Eye (tissue), 1 donor: ENCODE results near the gene COL4A1.
A peak's percentile ranks its signal among the peaks of the same experiment; 100 is the strongest.

ENCODE experiments used
- DNase-seq: peaks from one replicate; pipeline ENCODE4 v3.0.0-alpha.2; 2015

COL4A1 gene

DNA sequence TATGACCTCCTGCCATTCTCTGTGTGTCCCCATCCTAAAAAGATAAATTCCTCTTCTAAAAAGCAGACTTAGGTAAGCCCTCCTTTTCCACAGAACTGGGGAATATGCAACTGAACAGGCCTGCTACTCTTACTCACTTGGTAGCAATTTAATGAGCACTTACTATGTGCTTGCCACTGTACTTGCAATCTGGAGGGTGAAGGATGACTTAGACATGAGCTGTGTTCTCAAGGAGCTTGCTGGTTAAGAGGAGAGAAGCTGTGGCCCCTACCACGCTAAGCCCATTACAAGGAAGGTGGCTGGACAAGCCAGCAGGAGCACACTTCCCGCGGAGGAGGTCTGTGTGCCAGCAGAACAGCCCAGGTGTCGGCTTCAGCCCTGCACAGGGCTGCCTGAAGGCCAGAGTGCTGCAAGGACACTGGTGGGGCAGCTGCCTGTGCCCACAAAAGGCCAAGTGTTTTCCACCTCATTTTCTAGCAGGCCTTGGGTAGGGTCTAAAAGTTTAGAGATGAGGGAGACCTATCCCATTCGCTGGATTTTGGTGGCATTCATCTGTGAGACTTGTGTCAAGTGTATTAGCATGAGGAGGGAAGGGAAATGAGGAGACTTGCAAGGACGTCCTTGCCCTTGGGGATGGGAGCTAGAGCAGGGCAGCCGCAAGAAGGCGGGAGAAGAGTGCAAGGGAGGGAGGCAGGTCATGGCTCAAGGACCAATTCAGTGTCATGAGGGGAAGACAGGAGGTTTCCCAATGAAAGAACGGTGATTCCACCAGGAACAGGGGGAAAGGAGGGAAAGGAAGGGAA lies 52.0 kb downstream of the COL4A1 start:
- DNase-seq = no peak

DNA sequence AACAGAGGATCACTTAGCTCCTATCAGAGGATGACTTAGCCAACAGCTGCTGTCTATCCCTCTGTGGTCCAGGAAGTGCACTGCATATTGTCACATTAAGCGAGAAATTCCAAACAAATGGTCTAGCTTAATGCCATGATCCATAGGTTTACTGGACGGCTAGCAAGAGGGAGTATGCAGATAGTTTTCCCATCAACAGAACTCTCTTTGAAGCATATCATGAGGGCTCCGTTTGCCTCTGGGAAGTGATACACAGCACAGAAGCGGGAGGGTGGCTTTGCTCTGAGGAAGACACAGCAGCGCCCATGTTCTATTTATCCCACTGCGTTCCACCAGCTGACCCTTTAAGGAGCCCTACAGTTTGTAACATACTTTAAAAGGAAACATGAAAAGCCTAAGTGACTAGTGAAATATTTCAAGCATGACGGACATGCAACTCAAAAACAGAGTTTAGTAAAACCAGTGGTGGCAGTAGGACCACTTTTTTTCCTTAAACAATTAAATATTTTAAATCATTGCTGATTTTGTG lies 52.7 kb downstream of the COL4A1 start:
- no peak for DNase-seq

DNA sequence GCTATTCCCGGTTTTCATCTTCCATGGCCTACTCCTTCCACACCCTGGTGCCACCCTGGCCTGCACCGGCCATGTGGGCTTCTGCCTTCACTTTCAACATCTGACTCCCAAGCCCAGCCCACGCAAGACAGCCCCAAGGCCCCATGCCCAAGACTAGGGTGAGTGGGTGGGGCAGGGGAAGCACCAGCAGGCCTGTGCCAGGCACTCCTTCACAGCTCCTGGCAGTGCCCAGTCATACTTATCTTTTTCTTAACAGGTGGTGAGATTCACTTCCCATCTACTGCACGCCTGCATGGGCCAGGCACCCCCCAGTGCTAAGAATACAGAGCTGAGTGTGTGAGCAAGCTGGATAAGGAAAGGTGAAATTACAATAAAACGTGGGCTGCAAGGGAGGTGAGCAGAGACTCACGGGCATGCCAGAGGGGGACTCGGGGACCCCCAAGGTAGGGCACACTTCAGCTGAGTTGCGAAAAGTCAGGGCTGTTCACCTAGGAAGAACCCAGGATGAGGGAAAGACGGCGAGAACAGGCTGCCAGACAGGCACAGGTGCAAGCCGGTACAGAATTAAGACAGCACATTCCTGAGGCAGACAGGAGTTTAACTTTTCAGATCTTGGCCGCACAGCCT lies 55.7 kb downstream of the COL4A1 start:
- DNase-seq = no peak

DNA sequence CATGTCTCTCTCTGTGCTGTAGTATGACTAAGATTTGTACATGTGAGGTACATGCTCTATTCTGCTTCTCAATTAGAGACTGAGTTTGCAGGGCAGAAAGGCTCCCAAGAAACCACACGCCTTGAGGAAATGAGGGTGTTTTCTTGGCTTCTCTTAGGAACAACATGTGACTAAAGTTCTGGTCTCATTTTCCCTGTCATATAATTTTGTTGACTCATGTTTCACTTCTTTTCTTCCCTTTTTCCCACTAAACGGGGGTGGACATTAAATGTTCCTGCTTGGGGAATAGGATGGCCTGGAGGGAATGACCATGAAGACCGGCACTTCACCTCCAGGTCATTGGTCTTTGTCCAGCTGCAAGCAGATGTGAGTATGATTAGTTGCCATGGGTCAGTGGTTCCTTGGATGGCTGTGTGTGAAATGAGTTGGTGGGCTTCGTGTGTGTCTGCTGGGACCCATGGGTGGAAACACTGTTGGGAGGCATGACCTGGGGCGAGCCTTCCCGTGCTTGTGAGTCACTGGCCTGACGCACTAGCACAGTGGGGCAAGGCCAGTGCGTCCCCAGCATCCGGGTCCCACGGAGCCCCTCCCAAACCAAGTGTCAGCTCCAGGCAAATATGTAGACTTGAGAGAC lies 56.6 kb downstream of the COL4A1 start:
- DNase-seq = no peak

DNA sequence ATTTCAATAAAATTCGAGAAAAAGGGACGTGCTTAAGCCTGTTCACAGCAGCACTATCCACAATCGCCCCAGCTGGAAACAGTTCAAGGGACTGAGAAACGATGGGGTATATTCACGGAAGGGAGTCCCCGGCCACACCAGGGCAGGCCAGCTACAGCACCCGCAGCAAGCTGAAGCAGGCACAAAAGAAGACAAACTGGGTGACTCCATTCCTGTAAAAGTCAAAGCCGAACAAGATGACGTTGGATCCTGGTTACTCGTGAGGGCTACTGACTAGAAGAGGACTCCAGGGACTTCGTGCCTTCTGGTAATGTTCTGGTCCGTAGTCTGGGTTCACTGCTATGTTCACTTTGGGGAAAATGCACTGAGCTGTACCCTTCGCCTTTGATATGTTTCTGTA lies 57.6 kb downstream of the COL4A1 start:
- DNase-seq = no peak

DNA sequence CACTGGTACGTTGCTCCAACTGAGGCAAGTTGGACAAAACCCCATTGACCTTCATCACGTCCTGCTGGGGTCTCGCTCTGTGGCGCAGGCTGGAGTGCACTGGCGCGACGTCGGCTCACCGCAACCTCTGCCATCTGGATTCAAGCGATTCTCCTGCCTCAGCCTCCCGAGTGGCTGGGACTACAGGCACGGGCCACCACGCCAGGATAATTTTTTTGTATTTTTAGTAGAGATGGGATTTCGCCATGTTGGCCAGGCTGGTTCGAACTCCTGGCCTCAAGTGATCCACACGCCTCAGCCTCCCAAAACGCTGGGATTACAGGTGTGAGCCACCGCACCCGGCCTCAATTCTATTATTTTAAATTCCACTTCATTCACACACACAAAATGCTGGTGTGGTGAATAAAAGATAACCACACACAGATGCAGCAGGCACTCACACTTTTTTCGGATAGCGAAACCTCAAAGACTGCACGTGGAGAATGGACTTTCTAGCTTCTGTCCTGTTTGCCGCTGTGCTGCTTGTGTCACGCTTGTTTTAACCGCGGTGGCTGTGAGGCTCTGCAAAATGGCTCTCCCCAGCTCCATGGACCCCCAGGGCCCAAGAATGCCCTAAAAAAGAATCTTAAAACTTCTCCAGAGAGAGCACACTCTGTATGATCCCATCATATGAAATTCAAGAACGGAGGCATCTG lies 58.4 kb downstream of the COL4A1 start:
- no peak for DNase-seq

DNA sequence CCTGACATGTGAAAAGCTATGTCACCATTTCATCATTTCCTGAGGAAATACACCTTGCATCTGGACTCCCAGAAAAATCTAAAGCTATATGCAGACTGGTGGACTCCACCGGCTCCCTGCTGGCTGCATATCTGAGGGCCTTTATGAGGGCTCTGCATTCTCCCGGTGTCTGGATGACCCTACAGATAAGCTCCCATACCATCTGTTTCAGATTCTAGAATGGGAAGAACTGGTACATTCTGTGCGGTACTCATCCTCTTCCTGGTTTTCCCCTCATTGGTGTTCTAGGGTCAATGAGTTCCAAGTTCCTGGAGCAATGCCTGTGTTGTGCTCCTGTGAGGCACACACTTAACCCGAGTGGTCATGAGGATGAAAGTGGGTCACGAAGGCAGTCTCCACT lies 60.4 kb downstream of the COL4A1 start:
- DNase-seq = no peak

DNA sequence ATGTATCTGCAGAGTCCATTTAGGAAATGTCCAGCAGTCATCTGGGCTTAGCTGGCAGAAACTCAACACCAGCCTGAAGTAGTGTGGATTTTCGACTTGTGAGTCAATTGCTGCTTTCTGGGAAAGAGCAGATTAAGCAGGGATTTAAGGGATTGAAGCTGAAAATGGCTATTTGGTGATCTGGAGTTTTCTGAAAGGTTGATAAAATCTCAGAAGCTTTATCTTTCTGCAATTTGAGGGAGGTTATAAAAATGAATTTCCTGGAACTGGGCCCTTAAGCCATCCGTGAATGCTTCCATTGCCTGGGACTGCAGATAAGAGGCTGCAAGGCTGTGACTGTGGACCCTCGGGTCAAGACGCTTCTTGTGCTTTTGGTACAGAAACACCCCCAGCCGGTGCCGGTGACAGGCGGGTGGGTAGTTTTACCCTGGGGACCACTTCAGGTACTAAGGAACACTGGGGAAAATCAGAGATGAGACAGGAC lies 61.5 kb downstream of the COL4A1 start:
- no peak for DNase-seq

DNA sequence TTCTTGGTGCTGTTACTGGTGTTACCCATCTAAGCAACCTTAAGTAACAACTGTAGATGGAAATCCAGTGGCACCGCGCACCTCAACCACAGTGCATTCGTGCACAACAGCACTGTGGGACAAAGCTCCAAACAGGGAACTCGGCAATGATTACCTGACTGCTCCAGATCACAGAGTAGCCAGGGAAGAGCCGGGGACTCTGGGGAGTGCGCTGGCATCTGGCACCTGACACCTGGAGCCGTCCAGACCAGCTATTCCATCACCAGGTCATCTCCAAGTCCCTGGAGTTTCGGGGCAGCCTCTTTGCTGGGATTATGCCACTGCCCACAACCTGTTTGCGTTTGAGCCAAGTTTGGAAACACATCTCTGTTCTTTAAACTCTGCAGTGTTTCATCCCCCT lies 62.0 kb downstream of the COL4A1 start:
- no peak for DNase-seq

DNA sequence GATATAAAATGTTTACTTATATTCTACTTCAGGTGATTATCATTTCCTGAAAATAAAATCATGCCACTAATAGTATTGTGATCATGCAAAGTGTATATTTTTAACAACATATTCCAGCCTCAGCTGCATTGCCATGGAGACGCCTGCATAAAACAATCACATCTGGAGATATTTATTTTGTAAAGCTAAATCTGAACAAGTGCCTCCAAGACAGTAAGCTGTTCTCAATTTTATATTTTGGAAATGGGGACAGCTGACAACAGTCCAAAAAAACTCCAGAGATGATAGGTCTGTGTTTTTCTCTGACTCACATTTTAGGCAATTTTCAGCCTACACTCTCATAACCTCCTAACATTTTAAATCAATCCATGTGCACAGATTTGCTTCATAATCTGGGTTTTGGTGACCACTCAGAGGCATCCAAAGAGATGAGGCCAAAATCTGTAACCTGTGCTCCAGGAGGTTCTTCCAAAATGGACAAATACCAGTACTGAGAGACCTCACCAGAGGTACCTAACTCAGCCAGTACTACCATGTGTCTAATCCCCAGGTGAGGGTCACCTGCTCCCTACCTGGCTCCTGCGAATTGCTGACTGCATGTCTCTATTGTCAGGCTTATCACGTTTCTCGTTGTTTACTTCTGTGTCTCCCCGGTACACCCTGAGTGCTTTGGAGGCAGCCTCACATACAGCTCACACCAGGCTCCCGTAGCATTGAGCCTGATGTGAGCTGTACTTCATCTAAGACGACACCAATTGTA lies 62.7 kb downstream of the COL4A1 start:
- peak; percentile 74 for DNase-seq

DNA sequence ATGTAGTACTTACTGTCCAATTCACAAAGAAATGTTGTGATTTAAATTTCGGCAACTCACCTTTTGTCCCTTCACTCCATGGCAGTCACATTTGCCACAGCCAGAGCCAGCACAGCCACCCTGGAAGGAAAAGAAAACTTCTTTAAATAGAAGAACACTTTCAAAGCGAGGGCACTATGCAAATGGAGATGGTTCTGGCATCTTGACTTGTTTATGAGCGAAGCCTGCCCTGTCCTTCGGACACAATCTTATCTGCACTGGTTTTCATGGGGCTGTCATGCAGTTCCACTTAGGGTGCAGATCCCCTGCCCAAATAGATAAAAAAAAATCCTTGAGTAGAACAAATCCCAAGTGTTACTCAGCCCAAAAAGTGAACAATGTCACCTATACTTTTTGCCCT lies 64.3 kb downstream of the COL4A1 start:
- no peak for DNase-seq

DNA sequence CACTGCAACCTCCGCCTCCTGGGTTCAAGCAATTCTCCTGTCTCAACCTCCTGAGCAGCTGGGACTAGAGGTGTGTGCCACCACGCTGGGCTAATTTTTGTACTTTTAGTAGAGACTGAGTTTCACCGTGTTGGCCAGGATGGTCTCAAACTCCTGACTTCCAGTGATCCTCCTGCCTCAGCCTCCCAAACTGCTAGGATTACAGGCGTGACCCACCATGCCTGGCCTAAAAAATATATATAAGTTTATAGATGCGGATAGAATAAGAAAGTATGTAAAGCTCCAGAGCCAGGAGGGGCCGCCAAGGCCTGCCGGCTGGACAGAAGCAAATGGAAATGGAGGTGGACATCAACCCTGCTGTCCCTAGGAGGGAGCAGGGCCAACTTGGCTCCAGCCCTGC lies 66.0 kb downstream of the COL4A1 start:
- no peak for DNase-seq

DNA sequence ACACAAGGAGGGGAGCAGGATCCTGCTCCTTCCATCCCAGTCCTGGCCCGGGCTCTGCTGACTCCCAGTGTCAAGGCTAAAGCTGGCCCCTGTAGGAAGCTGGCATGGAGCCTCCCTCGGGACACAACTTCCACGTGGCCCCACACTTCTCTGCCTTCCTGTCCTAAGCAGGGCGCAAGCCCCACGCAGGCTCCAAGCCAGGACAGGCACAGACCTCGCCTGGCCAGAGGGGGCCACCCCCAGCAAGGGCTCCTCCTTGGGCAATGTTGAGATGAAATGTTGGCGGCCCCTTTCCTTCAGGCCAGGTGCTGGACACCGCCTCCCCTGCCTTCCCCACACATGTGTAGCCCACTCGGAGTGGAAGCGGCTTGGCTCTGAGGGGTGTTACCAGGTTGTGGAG lies 66.6 kb downstream of the COL4A1 start:
- DNase-seq = no peak

DNA sequence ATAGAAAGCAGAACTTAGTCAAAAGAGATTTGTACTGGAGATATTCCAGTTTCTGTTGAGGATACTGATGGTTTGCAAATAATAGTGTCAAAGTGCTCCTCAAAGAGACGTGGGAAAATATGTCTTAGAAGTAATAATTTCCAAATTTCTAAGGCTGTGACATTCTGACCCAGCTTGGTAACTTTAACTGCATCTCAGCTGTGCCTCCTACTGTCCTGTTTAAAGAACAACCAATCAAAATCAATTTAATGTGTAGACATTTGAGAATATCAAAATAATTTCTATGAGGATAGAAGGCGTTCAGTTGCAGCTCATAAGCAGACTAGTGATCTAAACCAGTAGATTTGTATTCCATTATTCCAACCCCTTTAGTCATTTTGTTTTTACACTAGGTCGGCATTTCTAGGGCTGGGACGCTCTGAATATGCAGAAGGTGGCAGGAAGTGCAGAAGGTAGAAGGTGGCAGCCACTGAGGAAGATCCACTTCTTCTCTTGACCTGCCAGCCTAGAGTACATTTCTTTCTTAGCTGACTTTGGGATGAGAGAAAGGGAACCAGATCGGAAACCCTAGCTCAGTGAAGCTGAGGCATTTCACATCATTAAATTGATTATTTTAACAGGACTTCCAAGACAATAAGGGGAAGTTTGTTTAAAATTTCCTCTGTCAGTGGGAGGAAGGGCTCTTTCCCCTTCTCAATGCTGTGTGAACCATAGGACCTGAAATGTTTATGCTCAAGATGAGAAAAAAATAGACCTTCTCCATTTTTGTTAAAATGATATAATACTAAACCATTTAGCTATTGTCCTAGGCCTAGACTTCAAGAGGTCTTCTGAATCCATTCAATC lies 67.5 kb downstream of the COL4A1 start:
- no peak for DNase-seq

DNA sequence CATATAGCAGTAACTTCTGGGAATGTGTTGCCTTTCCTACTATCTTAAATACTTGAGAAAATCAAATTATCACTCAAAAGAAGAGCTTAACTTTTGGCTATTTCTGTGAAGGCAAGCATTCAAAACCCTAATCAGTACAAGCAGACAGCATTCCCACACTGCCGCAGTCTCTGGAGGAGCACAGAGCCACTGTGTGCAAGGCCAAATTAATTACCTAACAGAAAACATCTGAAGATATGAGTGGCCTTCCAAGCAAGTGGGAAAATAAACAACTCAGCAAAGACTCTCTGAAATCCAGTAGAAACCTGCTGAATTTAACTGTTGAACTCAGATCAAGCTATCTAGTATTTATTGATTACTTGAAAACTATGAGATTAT lies 68.2 kb downstream of the COL4A1 start:
- DNase-seq = peak; percentile 51

DNA sequence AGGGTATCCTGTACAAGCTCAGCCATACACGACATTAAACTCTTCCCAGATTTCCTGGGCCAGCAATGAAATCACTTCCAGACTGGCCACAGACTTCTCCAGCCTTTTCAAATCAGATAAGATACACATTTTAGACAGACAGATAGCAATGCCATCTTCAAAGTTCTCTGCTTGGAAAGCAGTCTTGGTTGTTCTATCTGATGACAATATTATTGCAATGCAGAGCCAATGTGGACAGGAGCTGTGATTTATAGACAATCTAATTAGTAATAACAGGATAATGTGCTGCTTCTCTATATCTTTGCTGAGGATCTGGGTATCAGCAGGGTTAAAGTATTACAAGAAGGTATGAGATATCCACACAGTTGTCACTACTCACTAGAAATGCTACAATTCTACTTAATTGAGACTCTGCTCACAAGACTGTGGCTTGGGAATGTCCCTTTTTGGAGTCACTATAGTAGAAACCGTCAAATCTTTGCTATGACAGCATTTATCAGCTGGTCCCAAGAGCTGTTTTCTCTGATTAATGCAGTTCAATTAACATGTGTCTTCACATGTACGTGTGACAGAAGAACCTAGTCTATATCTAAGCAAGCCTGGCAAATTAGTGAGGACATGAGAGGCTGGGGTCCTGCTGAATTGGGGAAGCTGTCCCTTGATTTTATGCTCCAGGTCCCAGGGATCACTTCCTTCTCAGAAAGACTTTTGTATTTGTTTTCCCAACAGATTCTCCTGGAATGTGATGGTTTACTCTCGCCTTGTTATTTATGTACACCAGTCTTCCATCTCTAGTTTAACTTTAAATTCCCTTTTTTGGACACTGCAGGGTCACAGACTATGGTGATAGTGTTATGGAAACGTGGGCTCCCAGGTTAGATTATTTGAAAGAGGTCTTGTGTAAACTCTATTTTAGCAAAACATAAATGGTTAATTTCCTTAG lies 68.8 kb downstream of the COL4A1 start:
- DNase-seq = no peak

DNA sequence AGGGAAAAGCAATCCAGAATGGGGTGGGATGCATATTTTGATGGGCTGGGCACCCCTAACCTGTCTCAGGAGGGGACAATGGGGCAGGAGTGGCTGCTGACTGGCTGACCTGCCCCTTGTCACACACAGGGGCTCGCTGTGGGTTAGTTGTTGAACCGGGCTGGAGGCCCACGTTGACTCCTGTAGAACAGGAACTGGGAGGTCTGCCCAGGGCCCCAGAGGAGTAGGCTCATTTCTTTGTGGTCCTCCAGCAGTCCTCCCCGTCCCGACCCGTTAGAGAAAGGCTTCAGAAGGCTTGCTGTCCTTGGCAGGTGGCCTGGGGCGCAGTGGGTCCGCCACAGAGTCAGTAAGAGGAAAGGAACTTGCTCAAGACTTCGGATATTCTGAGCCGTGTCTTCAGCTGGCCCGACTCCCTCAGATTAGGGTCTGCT lies 70.1 kb downstream of the COL4A1 start:
- no peak for DNase-seq

DNA sequence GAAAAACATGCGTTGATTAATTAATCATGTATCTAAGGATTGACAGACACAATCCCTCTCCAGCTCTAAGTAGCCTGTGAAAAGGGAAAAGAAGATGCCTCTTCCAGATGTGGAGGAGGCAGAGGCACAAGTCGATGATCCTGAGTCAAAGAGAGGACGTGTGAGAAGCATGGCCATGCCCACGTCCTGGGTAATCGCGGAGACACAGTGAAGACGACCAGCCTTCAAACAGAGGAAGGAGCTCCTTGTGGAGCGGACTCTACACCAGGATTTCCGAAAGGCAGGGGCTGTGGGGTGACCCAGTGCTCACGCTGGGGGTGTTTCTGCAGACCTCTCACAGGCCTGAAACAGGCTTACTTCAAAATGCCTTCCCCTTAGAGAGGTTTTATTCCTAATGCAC lies 70.5 kb downstream of the COL4A1 start:
- no peak for DNase-seq

DNA sequence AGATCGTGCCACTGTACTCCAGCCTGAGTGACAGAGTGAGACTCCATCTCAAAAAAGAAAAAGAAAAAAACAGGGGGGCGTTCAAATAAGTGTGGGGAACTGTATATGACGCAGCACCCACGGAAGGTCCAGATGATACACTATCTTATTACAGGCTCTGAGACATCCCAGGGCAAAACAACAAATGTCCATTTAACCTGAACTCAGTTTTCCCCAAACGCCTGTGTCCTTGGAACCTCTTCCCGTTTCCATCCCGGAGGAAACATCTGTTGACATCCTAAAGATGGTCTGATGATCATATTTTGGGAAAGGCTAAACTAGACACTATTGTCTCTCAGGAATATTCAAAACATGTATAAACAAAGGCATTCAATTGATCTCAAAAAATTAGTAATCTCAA lies 72.4 kb downstream of the COL4A1 start:
- DNase-seq = no peak

DNA sequence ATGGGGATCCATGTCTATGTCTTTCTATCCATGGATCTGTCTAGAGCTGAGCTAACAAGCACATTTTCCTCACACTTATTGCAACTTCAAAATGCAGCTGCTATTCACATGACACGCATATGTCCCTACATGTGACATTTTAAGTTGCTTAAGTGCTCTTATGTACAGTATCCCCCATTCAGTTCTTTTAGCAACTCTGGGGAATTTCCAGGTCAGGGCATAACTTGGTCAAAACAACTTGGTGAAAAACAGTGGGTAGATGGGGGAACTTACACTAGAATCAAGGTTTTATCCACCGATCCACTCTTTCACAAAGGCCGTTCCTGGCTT lies 73.0 kb downstream of the COL4A1 start:
- DNase-seq = no peak
